Measurements from ENCODE around the gene CFAP43. TPM values are rescaled to one million over a fixed set of nuclear protein-coding genes. Genes with fewer than 3 reads are reported as not detected.

Gene CFAP43
- total and polyA plus RNA-seq, 9 of the 15 experiments (the other 6 are each of a cell fraction or from before 2014, with no cell fraction given), result 0.07 to 0.86 (median 0.11) TPM; not detected in 1

DNA sequence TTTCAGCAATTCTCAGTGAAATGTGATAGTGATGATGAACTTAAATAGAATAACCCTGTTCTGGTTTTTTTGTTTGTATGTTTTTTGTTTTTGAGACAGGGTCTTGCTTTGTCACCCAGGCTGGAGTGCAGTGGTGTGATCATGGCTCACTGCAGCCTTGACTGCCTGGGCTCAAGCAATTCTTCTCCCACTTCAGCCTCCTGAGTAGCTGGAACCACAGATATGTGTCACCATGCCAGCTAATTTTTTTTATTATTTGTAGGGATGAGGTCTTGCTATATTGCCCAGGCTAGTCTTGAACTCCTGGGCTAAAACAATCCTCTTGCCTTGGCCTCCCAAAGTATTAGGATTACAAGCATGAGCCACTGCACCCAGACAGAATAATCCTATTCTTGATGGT lies 132.2 kb downstream of the CFAP43 start (continued):
- no peak for TF ChIP-seq ZC3H11A (IDR thresholded peaks at IDR 0.05; ENCODE audit: low read depth, low read length)
- no peak for TF ChIP-seq JUN (IDR thresholded peaks at IDR 0.05; ENCODE audit: borderline replicate concordance, low read depth, low read length)
- no peak for TF ChIP-seq JUN (CRISPR knock-in tag; IDR thresholded peaks at IDR 0.05; ENCODE audit: borderline replicate concordance)
- TF ChIP-seq ZNF766 (CRISPR knock-in tag; conservative IDR thresholded peaks at IDR 0.05), result no peak

GRCh38 chr10:104099269-104099668 lies 132.9 kb downstream of the CFAP43 start:
- ChIA-PET POLR2A (interaction anchor here (0.7 kb wide), 1 partner anchor 9 kb away, joined by 3 read pairs; no protein-coding TSS in a partner anchor), CTCF (ENCODE audit: low intra/inter-chr PET ratio) (no interaction called here)
- Histone ChIP-seq H3K4me2 (ENCODE audit: insufficient read depth, low read length) (no peak overlapping the region), H2AFZ (ENCODE audit: low read depth, low read length) (no peak overlapping the region), H4K20me1 (replicated peaks; ENCODE audit: control insufficient read depth, insufficient read depth, low read length) (no peaks in the 10 kb centered on the region), H3K4me1 (replicated peaks in 1 of 2; ENCODE audit: control insufficient read depth in 2 of 2, insufficient read depth in 2 of 2, low read length in 2 of 2) (no peaks in the 10 kb centered on the region), H3K9ac (ENCODE audit: insufficient read depth in 1 of 2, low read depth in 2 of 2, low read length in 2 of 2) (no peak overlapping the region), H3K79me2 (ENCODE audit: control insufficient read depth, insufficient read depth, low read length) (no peaks in the 10 kb centered on the region), H3K36me3 (ENCODE audit: control insufficient read depth, insufficient read depth, low read length) (no peaks in the 10 kb centered on the region), H3K9me1 (ENCODE audit: control insufficient read depth, insufficient read depth, low read length) (no peaks in the 10 kb centered on the region), H3K9me3 (replicated peaks; ENCODE audit: control insufficient read depth, insufficient read depth, low read depth, low read length) (no peaks in the 10 kb centered on the region; the same call in none of the 2 replicates), H3K27me3 (ENCODE audit: control insufficient read depth in 2 of 2, insufficient read depth in 2 of 2, low read length in 2 of 2) (no peaks in the 10 kb centered on the region), H3K4me3 (no peak overlapping the region), H3K27ac (ENCODE audit: extremely low read depth, low read depth, low read length) (no peak overlapping the region)
- ATAC-seq (no peak), DNase-seq (ENCODE audit: extremely low read depth in 1 of 4, low spot score in 3 of 4) (no peak), FAIRE-seq (no peak)
- in situ Hi-C loops (cut with MboI), result no loop called here
- intact Hi-C loops (cut with micrococcal nuclease), result no loop called here
- 0% methylated on average over 3 of the region's 3 CpGs for WGBS (ENCODE audit: insufficient coverage, low coverage, missing lambda C conversion rate)
- BruUV-seq (replicated peaks), result no TSS peak
- TF ChIP-seq PPARD (CRISPR knock-in tag; IDR thresholded peaks at IDR 0.05) (no peak), E2F3 (CRISPR knock-in tag; IDR thresholded peaks at IDR 0.05) (no peak), SMAD3 (CRISPR knock-in tag; conservative IDR thresholded peaks at IDR 0.05) (no peak), MAFK (IDR thresholded peaks at IDR 0.05; ENCODE audit: low read length) (no peak), KLF16 (IDR thresholded peaks at IDR 0.05) (no peak), BACH1 (tag; IDR thresholded peaks at IDR 0.05) (no peak), AFF4 (CRISPR knock-in tag; IDR thresholded peaks at IDR 0.05) (no peak), RBM25 (IDR thresholded peaks at IDR 0.05; ENCODE audit: low read depth, low read length, severe bottlenecking) (no peak)
- TF ChIP-seq, protein P1, sequence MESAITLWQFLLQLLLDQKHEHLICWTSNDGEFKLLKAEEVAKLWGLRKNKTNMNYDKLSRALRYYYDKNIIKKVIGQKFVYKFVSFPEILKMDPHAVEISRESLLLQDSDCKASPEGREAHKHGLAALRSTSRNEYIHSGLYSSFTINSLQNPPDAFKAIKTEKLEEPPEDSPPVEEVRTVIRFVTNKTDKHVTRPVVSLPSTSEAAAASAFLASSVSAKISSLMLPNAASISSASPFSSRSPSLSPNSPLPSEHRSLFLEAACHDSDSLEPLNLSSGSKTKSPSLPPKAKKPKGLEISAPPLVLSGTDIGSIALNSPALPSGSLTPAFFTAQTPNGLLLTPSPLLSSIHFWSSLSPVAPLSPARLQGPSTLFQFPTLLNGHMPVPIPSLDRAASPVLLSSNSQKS (CRISPR knock-in tag; IDR thresholded peaks at IDR 0.05), result no peak
- TF ChIP-seq, protein P2, sequence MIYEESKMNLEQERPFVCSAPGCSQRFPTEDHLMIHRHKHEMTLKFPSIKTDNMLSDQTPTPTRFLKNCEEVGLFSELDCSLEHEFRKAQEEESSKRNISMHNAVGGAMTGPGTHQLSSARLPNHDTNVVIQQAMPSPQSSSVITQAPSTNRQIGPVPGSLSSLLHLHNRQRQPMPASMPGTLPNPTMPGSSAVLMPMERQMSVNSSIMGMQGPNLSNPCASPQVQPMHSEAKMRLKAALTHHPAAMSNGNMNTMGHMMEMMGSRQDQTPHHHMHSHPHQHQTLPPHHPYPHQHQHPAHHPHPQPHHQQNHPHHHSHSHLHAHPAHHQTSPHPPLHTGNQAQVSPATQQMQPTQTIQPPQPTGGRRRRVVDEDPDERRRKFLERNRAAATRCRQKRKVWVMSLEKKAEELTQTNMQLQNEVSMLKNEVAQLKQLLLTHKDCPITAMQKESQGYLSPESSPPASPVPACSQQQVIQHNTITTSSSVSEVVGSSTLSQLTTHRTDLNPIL (CRISPR knock-in tag; IDR thresholded peaks at IDR 0.05), result no peak
- TF ChIP-seq, protein P3, sequence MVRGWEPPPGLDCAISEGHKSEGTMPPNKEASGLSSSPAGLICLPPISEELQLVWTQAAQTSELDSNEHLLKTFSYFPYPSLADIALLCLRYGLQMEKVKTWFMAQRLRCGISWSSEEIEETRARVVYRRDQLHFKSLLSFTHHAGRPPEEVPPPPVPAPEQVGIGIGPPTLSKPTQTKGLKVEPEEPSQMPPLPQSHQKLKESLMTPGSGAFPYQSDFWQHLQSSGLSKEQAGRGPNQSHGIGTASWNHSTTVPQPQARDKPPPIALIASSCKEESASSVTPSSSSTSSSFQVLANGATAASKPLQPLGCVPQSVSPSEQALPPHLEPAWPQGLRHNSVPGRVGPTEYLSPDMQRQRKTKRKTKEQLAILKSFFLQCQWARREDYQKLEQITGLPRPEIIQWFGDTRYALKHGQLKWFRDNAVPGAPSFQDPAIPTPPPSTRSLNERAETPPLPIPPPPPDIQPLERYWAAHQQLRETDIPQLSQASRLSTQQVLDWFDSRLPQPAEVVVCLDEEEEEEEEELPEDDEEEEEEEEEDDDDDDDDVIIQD (CRISPR knock-in tag; IDR thresholded peaks at IDR 0.05), result no peak
